GM12878 (cell line): ENCODE measurements around the gene TSPEAR. TPM values are rescaled to one million over a fixed set of nuclear protein-coding genes. Genes with fewer than 3 reads are reported as not detected.

Experiments
- ATAC-seq: fragments of 200-7000 bp; cut with Tn5 transposase; 3 replicates; pipeline ENCODE4 v1.9.1; 2020; ENCODE audit warnings: mild to moderate bottlenecking, moderate library complexity
- BruUV-seq: library from RNA; stranded (reverse); fragments of 400-500 nt; replicated peaks from 2 replicates; lab custom pipeline; 2021; lab: Mats Ljungman, UMichigan
- CTCF ChIA-PET: fragments of 300-600 bp; sonication (Branson Sonifier 250); formaldehyde crosslinking; extraction: SDS; loops from one replicate; lab custom pipeline; 2021; ENCODE audit warnings: inconsistent platforms; lab: Yijun Ruan, JAX
- POLR2A ChIA-PET: fragments of 350-600 bp; formaldehyde crosslinking; extraction: SDS; loops from one replicate; lab custom pipeline; 2021; ENCODE audit warnings: inconsistent platforms; lab: Charles Lee
- RAD21 ChIA-PET: fragments of 300-600 bp; sonication (Branson Sonifier 250); formaldehyde crosslinking; loops from one replicate; lab custom pipeline; 2023; ENCODE audit warnings: antibody characterized with exemption; ENCODE audit not compliant: unreplicated experiment; lab: Charles Lee
- SMC1A ChIA-PET: fragments of 300-600 bp; sonication (Branson Sonifier 250); formaldehyde crosslinking; loops from one replicate; lab custom pipeline; 2023; ENCODE audit not compliant: unreplicated experiment, uncharacterized antibody; lab: Charles Lee
- DNase-seq: peaks from one replicate; pipeline ENCODE4 v3.0.0-alpha.2; 2011; ENCODE audit warnings: low read depth, low spot score
- FAIRE-seq: peaks from 3 replicates; lab custom pipeline; 2011; peaks lifted over from hg19 to GRCh38; lab: Jason Lieb, UNC
- H2AFZ ChIP-seq: 2 replicates; pipeline ENCODE4 v1.6.0; 2011; ENCODE audit warnings: low read depth, low read length, control low read depth; ENCODE audit not compliant: control insufficient read depth
- H3K27ac ChIP-seq: 2 replicates; pipeline ENCODE4 v1.5.1; 2011; ENCODE audit warnings: control low read depth; ENCODE audit not compliant: control insufficient read depth, insufficient read depth
- H3K27me3 ChIP-seq, 2 experiments: replicated peaks in 1 of 2; 2 replicates each; pipeline versions ENCODE4 v1.6.0 to v1.6.1; 2011; ENCODE audit warnings: low read length in 1 of 2; ENCODE audit not compliant: control insufficient read depth in 2 of 2, insufficient read depth in 2 of 2
- H3K36me3 ChIP-seq, 2 experiments: 2 replicates each; pipeline ENCODE4 v1.5.1; 2011; ENCODE audit warnings: low read length in 1 of 2; ENCODE audit not compliant: control insufficient read depth in 2 of 2, insufficient read depth in 2 of 2
- H3K4me1 ChIP-seq: 2 replicates; pipeline ENCODE4 v1.6.1; 2011; ENCODE audit warnings: mild to moderate bottlenecking, low read length, moderate library complexity, mixed read lengths; ENCODE audit not compliant: control insufficient read depth, insufficient read depth
- H3K4me2 ChIP-seq: 2 replicates; pipeline ENCODE4 v1.6.0; 2011; ENCODE audit warnings: control low read depth; ENCODE audit not compliant: control insufficient read depth, insufficient read depth
- H3K4me3 ChIP-seq: fragments of 200-600 bp; sonication (generic); 2 replicates; pipeline ENCODE4 v1.5.1; 2016
- H3K79me2 ChIP-seq: 2 replicates; pipeline ENCODE4 v1.6.0; 2011; ENCODE audit warnings: low read length; ENCODE audit not compliant: control insufficient read depth, insufficient read depth
- H3K9ac ChIP-seq: 2 replicates; pipeline ENCODE4 v1.8.0; 2011; ENCODE audit warnings: low read length, control low read depth, mixed read lengths; ENCODE audit not compliant: control insufficient read depth, insufficient read depth
- H3K9me3 ChIP-seq: replicated peaks from 3 replicates; pipeline ENCODE4 v1.5.1; 2011; ENCODE audit warnings: mild to moderate bottlenecking, low read length; ENCODE audit not compliant: control insufficient read depth, insufficient read depth
- H4K20me1 ChIP-seq: 2 replicates; pipeline ENCODE4 v1.6.0; 2011; ENCODE audit not compliant: control insufficient read depth, insufficient read depth
- ATF2 ChIP-seq: IDR thresholded peaks from 2 replicates; pipeline ENCODE4 v1.6.1; 2012; ENCODE audit warnings: low read length, inconsistent platforms
- ATF3 ChIP-seq: IDR thresholded peaks from 2 replicates; pipeline ENCODE4 v1.6.1; 2011; ENCODE audit warnings: low read depth, mild to moderate bottlenecking, low read length, moderate library complexity, borderline replicate concordance; ENCODE audit errors: extremely low read depth
- CREB1 ChIP-seq: IDR thresholded peaks from 2 replicates; pipeline ENCODE4 v1.6.1; 2012; ENCODE audit warnings: low read depth, mild to moderate bottlenecking, inconsistent platforms
- DPF2 ChIP-seq: fragments of 450-650 bp; IDR thresholded peaks from 2 replicates; pipeline ENCODE4 v1.6.1; 2017; ENCODE audit warnings: mild to moderate bottlenecking
- IRF5 ChIP-seq: fragments of 450-650 bp; IDR thresholded peaks from 2 replicates; pipeline ENCODE4 v1.6.1; 2017; ENCODE audit warnings: borderline replicate concordance
- NRF1 ChIP-seq: conservative IDR thresholded peaks from 2 replicates; pipeline ENCODE4 v1.6.1; 2011; ENCODE audit warnings: mild to moderate bottlenecking, low read depth, low read length, improper control_type of control experiment
- PML ChIP-seq: IDR thresholded peaks from 2 replicates; pipeline ENCODE4 v1.6.1; 2012; ENCODE audit warnings: low read length, inconsistent platforms
- POLR2AphosphoS5 ChIP-seq: IDR thresholded peaks from 2 replicates; pipeline ENCODE4 v1.6.1; 2011; ENCODE audit warnings: mild to moderate bottlenecking, low read length, inconsistent platforms
- RB1 ChIP-seq: fragments of 450-650 bp; formaldehyde crosslinking; IDR thresholded peaks from 2 replicates; pipeline ENCODE4 v1.6.1; 2017; ENCODE audit warnings: mild to moderate bottlenecking, borderline replicate concordance
- RFX5 ChIP-seq: IDR thresholded peaks from 2 replicates; pipeline ENCODE4 v1.6.1; 2011; ENCODE audit warnings: low read depth, low read length, improper control_type of control experiment
- RUNX3 ChIP-seq: IDR thresholded peaks from 2 replicates; pipeline ENCODE4 v1.6.1; 2012; ENCODE audit warnings: low read length, inconsistent platforms
- SIN3A ChIP-seq: IDR thresholded peaks from 2 replicates; pipeline ENCODE4 v1.6.1; 2012; ENCODE audit warnings: low read depth, low read length, improper control_type of control experiment
- SKIL ChIP-seq: fragments of 450-650 bp; IDR thresholded peaks from 2 replicates; pipeline ENCODE4 v1.6.1; 2017; ENCODE audit warnings: mild to moderate bottlenecking, low read depth, inconsistent platforms; ENCODE audit not compliant: poor library complexity, severe bottlenecking
- SRF ChIP-seq, 2 experiments: IDR thresholded peaks; 2 replicates each; pipeline ENCODE4 v1.6.1; 2011; ENCODE audit warnings: low read depth in 2 of 2, low read length in 2 of 2, mild to moderate bottlenecking in 1 of 2, moderate library complexity in 1 of 2
- TBL1XR1 ChIP-seq: IDR thresholded peaks from 2 replicates; pipeline ENCODE4 v1.6.1; 2012; ENCODE audit warnings: low read depth, low read length, improper control_type of control experiment
- WGBS: methylation state at CpG from one replicate; pipeline ENCODE4 v1.1.6; 2016; ENCODE audit warnings: low lambda C conversion rate; ENCODE audit not compliant: insufficient replicate concordance, insufficient coverage; ENCODE audit errors: missing lambda C conversion rate; 5-methylcytosine and 5-hydroxymethylcytosine counted together
- in situ Hi-C: fragments of 300-500 bp; cut with MboI; formaldehyde crosslinking; loops from 9 replicates; pipeline ENCODE4 v1.14.3; 2018; ENCODE audit warnings: mixed read lengths
- intact Hi-C: fragments of 100-400 bp; cut with micrococcal nuclease; formaldehyde crosslinking; loops from one replicate; pipeline ENCODE4 v1.14.2; 2022; ENCODE audit not compliant: unreplicated experiment
- polyA plus RNA-seq, 11 experiments: library from polyadenylated mRNA; depleted of rRNA in 4 of 11; unstranded in 6 of 11; stranded (reverse) in 5 of 11; fragments of >200 nt; fragmentation: Nextera tagmentation in 4 of 11; fragmentation: Illumina TruSeq in 1 of 11; extraction: Ambion mirVana in 4 of 11; extraction: Trizol in 1 of 11; gene quantifications; 1 replicate in 1 of 11; 2 replicates in 10 of 11; pipeline versions ENCODE4 v1.2.1 to v1.2.3, GENCODE V29; 2011 to 2016; ENCODE audit warnings: inconsistent platforms in 2 of 11, missing spikeins in 2 of 11, low read depth in 1 of 11
- total RNA-seq, 4 experiments: library from RNA; depleted of rRNA in 3 of 4; stranded (reverse); fragments of >200 nt in 3 of 4; fragmentation: Illumina TruSeq in 1 of 4; extraction: Trizol in 1 of 4; gene quantifications; 2 replicates each; pipeline versions ENCODE4 v1.2.1 to v1.2.3, GENCODE V29; 2013 to 2021

TSPEAR gene
- total and polyA plus RNA-seq, 10 of the 15 experiments (the other 5 are each of a cell fraction or from before 2014, with no cell fraction given) = not detected

- DNase-seq (no peak), FAIRE-seq (no peak), ATAC-seq (no peak)
- in situ Hi-C loops = no loop called here
- Histone ChIP-seq H3K4me3 (no peak overlapping the region), H3K79me2 (no peaks in the 10 kb centered on the region), H2AFZ (no peak overlapping the region), H3K4me1 (no peaks in the 10 kb centered on the region), H4K20me1 (no peaks in the 10 kb centered on the region), H3K27me3 (no peaks in the 10 kb centered on the region; a peak in 2 of 4 replicates), H3K9me3 (no peaks in the 10 kb centered on the region), H3K36me3 (no peaks in the 10 kb centered on the region), H3K27ac (no peak overlapping the region), H3K9ac (no peak overlapping the region), H3K4me2 (no peak overlapping the region)
- RAD21 ChIA-PET = no interaction called here
- CTCF ChIA-PET = no interaction called here
- 27% methylated on average over 6 of the region's 6 CpGs for WGBS
- intact Hi-C loops = no loop called here
- TF ChIP-seq IRF5 = no peak
- no peak for TF ChIP-seq PML
- TF ChIP-seq DPF2 = no peak
- no TSS peak for BruUV-seq
- POLR2A ChIA-PET = no interaction called here
- SMC1A ChIA-PET = no interaction called here
These were observed 239.4 kb downstream of the TSPEAR start for GRCh38 chr21:44471996-44472395.

- H4K20me1 ChIP-seq = no peaks in the 10 kb centered on the region
- FAIRE-seq (no peak), ATAC-seq (no peak), DNase-seq (no peak)
- intact Hi-C loops (no loop called here), in situ Hi-C loops (no loop called here)
- H3K79me2 ChIP-seq = no peaks in the 10 kb centered on the region
- H3K4me2 ChIP-seq = no peak overlapping the region
- ChIA-PET CTCF (no interaction called here), RAD21 (no interaction called here), POLR2A (no interaction called here), SMC1A (no interaction called here)
- no peaks in the 10 kb centered on the region for H3K4me1 ChIP-seq
- H3K27ac ChIP-seq = no peak overlapping the region
- H3K9me3 ChIP-seq = no peaks in the 10 kb centered on the region
- BruUV-seq = no TSS peak
- H3K4me3 ChIP-seq = no peak overlapping the region
- H3K27me3 ChIP-seq = no peaks in the 10 kb centered on the region; a peak in 2 of 4 replicates
- H3K36me3 ChIP-seq = no peaks in the 10 kb centered on the region
- no peak overlapping the region for H2AFZ ChIP-seq
- no peak overlapping the region for H3K9ac ChIP-seq
- TF ChIP-seq CREB1 = no peak
- no peak for TF ChIP-seq ATF2
- TF ChIP-seq RUNX3 = no peak
- TF ChIP-seq SIN3A = no peak
- no peak for TF ChIP-seq SRF (IDR thresholded peaks at IDR 0.05; ENCODE audit: low read depth in 2 of 2, low read length in 2 of 2)
- TF ChIP-seq RB1 = no peak
- TF ChIP-seq RFX5 = no peak
- TF ChIP-seq POLR2AphosphoS5 = no peak
- TF ChIP-seq SKIL = no peak
- TF ChIP-seq ATF3 = no peak
- no peak for TF ChIP-seq NRF1
- no peak for TF ChIP-seq TBL1XR1
These were observed 240.0 kb downstream of the TSPEAR start for GRCh38 chr21:44471341-44471740.
